Spleen (tissue), 7 donors: ENCODE data around the gene HCK.

Experiments
- POLR2AphosphoS5 ChIP-seq, 3 donors: sonication (generic); formaldehyde crosslinking; IDR thresholded peaks; one replicate each; pipeline ENCODE4 v1.5.1; 2017; ENCODE audit warnings: antibody characterized with exemption in 3 of 3
- TF ChIP-seq, protein P1 (sequence below), 11 experiments: fragments of 200-600 bp in 7 of 11; fragments of 450-650 bp in 4 of 11; sonication (generic) in 4 of 11; IDR thresholded peaks in 8 of 11; conservative IDR thresholded peaks in 3 of 11; 1 replicate in 7 of 11; 2 replicates in 4 of 11; pipeline versions ENCODE4 v1.4.0 to v1.8.0; 2016 to 2021; ENCODE audit warnings: antibody characterized with exemption in 11 of 11, inconsistent platforms in 4 of 11, mild to moderate bottlenecking in 1 of 11
- donor health status: DM: no; HTN: no; CAD: no; lungs with moderate emphysema.
- donor health status: DM: no; HTN: no; CAD: no.
- donor health status: DM: no; HTN: no; CAD: no.

DNA sequence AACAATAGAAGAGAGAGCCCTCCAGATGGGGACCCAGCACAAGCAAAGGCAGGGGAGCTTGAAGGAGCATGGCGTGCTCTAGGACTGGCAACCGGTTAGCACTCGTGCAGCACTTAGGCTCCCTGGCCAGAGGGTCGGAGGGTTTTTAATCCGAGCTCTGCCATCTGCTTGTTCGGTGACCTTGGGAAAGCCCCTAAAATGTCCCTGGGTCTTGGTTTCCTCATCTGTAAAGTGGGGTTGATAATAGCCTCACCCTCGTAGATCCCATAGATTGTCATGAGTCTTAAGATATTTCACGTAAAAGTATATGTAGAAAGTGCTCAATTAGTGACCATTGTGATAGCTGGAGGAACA is 16.6 kb upstream of the HCK start:
- TF ChIP-seq, protein P1, sequence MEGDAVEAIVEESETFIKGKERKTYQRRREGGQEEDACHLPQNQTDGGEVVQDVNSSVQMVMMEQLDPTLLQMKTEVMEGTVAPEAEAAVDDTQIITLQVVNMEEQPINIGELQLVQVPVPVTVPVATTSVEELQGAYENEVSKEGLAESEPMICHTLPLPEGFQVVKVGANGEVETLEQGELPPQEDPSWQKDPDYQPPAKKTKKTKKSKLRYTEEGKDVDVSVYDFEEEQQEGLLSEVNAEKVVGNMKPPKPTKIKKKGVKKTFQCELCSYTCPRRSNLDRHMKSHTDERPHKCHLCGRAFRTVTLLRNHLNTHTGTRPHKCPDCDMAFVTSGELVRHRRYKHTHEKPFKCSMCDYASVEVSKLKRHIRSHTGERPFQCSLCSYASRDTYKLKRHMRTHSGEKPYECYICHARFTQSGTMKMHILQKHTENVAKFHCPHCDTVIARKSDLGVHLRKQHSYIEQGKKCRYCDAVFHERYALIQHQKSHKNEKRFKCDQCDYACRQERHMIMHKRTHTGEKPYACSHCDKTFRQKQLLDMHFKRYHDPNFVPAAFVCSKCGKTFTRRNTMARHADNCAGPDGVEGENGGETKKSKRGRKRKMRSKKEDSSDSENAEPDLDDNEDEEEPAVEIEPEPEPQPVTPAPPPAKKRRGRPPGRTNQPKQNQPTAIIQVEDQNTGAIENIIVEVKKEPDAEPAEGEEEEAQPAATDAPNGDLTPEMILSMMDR (IDR thresholded peaks at IDR 0.05 in 8 of 11, conservative IDR thresholded peaks at IDR 0.05 in 3 of 11), result peak in 2 of 11 experiments; percentile 1 to 7
- no peak for TF ChIP-seq POLR2AphosphoS5 (IDR thresholded peaks at IDR 0.05)
